Lower leg skin (tissue), 3 donors: ENCODE results near the gene CTNNA2.

Source experiments
- POLR2A ChIP-seq, 2 donors: fragments of 450-650 bp; IDR thresholded peaks; one replicate each; pipeline ENCODE4 v1.6.1; 2016 to 2017; ENCODE audit warnings: antibody characterized with exemption in 2 of 2, mild to moderate bottlenecking in 1 of 2, moderate library complexity in 1 of 2
- TF ChIP-seq, protein P1 (sequence below), 3 donors: fragments of 450-650 bp; IDR thresholded peaks; one replicate each; pipeline ENCODE4 v1.5.1; 2016; ENCODE audit warnings: antibody characterized with exemption in 3 of 3, mild to moderate bottlenecking in 3 of 3, moderate library complexity in 2 of 3

DNA sequence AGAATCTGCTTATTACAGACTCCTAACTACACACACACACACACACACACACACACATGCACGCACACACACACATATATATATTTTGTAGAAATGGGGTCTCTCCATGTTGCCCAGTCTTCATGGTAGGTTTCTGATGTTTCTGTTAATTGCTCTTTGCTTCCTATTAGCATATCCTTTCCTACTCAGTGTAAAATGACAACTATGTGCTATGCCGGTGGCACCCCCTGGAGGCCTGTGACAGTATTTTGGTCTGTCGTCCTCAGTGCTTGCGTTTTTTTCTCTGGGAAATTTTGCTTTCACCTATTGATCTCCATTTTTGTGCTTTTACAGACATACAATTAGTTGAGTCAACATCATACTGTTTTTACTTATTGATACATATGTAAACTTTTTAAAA is 469.6 kb downstream of the CTNNA2 start:
- TF ChIP-seq POLR2A (IDR thresholded peaks at IDR 0.05), result no peak
- TF ChIP-seq, protein P1, sequence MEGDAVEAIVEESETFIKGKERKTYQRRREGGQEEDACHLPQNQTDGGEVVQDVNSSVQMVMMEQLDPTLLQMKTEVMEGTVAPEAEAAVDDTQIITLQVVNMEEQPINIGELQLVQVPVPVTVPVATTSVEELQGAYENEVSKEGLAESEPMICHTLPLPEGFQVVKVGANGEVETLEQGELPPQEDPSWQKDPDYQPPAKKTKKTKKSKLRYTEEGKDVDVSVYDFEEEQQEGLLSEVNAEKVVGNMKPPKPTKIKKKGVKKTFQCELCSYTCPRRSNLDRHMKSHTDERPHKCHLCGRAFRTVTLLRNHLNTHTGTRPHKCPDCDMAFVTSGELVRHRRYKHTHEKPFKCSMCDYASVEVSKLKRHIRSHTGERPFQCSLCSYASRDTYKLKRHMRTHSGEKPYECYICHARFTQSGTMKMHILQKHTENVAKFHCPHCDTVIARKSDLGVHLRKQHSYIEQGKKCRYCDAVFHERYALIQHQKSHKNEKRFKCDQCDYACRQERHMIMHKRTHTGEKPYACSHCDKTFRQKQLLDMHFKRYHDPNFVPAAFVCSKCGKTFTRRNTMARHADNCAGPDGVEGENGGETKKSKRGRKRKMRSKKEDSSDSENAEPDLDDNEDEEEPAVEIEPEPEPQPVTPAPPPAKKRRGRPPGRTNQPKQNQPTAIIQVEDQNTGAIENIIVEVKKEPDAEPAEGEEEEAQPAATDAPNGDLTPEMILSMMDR (IDR thresholded peaks at IDR 0.05), result no peak
